Activated naive CD4-positive, alpha-beta T cell treated with anti-CD3 and anti-CD28 coated beads, Interleukin-2, amount 50 U/mL, for 16 hours (primary cell): ENCODE measurements around the gene UBR4.

Experiments
- DNase-seq: peaks from one replicate; pipeline ENCODE4 v3.0.0-alpha.2; 2020

Gene UBR4

DNA sequence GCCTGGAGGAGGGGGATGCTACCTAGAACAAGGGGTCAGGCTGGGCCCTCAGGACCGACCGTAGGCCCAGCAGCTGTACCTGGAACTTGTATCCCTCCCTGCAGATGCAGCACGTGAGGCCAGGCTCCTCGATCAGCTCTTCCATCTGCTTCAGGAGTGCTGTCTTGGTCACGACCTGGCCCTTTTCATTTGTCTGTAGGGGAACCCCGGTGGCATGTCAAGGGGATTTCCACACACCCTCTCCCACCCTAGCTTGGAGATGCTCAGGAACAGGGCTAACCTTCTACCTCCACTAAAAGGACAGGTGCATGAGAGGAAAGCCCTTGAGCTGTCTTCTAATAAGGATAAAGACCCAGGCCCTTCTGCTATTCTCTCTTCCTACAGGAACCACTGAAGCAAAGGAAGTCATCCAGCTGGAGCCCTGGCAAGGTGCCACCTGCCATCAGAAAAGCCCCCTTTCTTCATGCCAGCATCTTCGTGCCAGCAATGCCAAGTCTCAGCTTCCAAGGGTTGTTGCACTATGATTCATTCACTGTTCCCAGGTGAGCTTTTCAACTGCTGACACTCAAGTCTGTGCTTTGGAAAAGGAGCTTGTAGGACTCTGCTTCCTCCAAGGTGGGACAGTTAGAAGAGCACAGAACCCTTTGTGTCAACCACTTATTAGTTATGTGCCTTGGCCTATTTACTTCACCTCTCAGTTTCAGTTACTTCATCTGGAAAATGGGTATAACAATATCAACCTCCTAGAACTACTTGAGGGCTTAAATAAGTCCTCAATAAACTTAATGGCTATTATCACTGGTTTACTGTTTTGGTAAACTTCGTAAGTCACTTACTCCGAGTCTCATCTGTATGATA, 122.1 kb downstream of the UBR4 start:
- DNase-seq, result peak; percentile 24

GRCh38 chr1:19087017-19087736, 122.9 kb downstream of the UBR4 start:
- DNase-seq, result no peak

DNA sequence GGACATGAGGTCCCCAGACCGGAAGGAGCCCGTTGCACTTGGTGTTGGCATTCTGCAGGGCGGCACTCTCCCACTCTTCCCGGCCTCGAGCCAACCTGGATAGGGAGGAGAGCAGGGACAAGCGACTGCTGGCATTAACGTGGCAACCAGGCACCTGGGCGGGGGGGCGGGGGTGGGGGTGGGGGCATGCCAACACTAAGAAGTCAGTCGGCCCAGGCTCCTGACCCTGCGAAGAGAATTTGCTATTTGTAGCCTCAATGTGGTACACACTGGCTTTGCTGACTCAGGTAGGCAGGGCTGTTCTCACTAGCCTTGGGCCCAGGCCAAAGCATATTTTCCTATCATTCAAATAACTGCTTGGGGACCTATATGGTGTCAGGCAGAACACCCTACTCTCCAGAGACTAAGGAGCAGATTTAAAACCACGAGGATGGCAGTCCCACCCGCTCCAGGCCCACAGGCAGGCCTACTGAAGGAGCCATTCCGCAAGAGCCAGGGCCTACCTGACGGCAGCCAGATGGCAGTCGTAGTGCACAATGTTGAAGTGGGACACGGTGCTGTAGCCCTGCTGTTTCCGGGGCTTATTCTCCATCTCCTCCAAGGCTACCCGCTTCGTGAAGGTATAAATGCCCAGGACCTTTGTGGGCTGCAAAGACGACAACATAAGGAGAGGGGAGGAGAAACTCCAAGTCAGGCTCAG, 123.7 kb downstream of the UBR4 start:
- no peak for DNase-seq

DNA sequence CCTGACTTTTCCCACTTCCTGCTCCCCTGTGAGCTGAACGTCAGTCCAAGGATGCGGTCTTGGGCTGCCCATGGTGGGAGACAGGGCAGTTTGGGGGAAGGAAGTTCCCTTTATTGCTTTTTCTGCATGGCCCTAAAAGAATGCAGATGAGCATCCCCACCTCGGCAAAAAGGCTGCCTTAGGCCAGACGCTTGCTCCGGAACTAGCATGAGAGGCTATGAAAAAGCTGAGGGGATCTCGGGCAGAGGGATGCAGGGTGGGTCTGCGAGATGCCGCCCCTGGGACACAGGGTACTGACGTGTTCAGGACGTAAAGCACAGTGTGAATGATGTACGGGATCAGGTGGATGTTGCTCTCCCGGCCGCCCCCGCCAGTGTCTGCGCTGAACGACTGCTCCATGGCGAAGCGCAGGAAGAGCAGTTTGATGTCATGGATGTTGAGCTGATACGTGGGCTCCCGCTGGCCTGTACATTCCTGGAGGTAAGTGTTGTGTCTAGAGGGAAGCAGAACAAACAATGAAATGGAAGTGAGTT, 125.8 kb downstream of the UBR4 start:
- no peak for DNase-seq

DNA sequence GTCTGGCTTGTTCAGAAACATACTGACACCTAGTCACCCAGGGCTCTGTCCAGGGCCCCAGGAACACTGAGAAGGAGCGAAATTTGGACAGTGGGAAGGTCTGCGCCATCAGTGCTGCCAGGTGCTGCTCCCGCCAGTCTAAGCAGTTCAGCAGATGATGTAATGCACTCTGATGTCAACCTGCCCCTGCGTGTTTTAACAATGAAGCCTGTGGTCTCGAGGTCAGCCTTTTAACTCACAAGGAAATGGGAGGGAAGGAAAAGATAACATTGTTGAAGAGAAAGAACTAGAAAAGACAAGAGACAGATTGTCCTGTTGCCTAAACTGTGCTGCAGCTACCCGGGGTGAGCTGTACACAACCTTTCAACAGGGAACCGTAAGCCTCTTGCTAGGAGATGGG, 127.0 kb downstream of the UBR4 start:
- DNase-seq, result no peak

GRCh38 chr1:19081218-19081893, 128.7 kb downstream of the UBR4 start:
- no peak for DNase-seq

DNA sequence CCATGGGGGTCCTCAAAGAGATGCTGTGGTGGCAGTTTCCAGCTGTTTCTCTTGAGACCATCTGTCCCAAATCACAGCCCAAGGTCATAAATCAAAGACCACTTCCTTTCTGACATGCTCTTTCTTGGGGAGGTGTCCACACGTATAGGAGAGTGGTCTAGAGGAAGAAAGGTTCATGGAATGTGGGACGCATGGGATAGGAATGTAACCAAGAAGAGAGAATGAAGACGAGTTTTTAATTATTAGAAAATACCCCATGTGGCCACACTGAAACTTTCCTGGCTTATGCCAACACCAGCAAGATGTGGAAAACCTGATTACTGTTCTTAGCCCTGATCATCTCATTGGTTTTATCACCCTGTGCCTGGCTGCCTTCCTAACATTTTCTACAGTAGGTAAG, 129.3 kb downstream of the UBR4 start:
- DNase-seq, result no peak

DNA sequence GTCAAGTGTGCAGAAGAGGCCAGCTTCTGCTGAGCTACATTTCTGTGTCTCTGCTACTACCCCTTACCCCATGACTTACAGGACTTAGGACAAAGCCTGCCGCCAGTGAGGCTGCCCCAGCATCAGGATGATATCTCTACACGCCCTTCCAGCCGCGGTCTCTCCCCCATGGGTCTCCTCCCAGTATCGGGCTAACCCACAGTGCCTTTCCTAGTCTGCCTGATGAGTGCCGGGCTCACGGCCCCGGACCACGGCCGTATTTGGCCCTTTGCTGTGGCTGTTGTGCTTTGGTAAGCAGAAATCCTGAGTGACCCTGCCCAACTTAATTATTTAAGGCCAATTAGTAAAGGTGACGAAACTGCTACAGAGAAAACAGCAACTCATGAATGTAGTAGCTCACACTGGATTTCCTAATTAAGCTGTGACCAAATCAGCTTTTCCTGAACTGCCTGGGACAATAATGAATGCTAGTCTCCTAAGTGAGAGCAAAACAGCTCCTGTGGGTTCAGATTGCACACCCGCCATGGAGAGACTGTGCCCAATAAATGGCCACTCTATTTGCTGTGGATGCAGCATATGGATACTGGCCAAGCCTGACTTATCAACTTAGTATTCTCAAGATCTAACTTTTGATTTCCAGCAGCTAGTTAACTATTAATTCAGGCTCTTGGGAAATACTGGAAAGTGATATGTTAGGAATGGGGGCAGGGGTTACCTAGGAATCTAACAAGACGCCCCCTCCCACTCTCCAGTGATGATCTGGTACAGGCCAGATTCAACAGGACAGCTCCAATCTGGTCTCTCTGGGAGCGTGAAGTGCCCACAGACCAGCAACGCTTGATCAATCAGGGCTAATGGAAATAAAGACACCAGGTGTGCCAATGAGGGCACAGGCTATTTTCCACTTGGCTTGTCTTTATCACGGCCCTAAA, 130.3 kb downstream of the UBR4 start:
- no peak for DNase-seq

DNA sequence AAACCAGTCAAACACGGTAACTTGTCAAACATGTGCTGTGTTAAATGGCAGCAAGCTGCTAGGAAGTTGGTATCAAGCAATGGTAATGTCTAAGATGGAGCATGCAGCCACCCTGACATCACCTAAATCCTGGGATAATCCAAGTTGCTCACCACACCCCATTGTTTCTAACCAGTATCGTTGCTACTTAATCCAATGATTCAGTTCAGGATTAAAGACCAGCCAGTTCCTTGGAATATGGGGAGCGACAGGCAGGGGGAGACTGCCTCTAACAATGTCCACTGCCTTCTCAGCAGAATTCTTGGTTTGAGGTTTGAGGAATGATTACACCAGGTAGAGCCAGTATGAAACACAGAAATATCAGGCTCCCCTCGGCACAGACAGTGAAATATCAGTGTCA, 131.5 kb downstream of the UBR4 start:
- DNase-seq, result no peak

GRCh38 chr1:19076841-19077616, 133.0 kb downstream of the UBR4 start:
- no peak for DNase-seq

GRCh38 chr1:19074902-19075721, 135.0 kb downstream of the UBR4 start:
- no peak for DNase-seq

GRCh38 chr1:19074361-19074901, 135.6 kb downstream of the UBR4 start:
- peak; percentile 34 for DNase-seq

GRCh38 chr1:19073311-19074186, 136.5 kb downstream of the UBR4 start:
- DNase-seq, result no peak

- DNase-seq, result no peak
Observed at GRCh38 chr1:19072285-19072981, 137.6 kb downstream of the UBR4 start.

DNA sequence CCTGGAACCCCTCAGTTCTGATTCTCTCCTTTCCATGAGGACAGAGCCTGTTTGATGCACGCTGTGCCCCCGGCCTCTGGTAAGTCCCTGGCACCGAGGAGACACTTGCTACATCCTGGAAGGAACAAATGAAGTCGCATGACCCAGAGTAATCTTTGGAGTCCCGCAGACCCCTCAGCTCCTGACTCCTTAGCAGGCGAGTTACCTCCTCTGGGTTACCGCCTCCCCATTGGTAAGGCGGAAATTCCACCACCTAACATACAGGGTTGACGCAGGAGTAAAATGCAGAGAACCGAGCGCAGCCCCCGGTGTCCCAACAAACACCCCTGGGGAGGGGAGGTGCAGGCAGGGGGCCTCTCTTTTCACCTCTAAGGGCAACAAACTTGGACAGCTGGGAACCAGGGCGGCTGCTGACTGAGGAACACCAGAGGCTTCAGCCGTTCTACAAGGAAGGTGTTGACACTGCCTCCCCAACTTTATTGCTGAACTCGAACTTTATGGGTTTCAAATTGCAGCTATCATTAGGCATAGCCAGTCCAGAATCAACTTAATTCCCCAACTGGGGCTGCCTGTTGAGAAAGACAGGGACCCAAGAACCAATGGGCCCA, 138.3 kb downstream of the UBR4 start:
- DNase-seq, result no peak

- no peak for DNase-seq
Observed at GRCh38 chr1:19070891-19071621, 139.0 kb downstream of the UBR4 start.

DNA sequence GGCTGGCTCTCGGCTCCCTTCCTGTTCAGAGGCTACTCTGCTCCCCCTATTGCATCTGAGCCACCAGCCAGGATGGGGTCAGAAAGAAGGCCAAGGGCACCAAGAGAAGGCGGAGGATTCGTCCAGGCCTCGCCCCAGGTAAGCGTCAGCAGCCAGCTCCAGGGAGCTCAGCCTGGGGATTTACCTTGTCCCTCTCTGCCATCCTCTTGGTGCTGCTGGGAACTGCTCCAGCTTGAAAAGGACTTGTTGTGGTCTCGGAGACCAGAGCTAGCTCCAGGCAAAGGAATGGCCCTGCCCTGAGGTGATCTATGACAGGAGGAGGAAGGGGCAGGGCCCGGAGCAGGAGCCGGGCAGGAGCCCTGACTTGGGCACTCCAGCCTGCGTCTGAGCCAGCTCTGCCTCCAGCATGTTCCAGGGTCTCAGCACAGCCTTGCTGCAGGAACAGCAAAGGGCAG, 139.8 kb downstream of the UBR4 start:
- DNase-seq, result no peak
